GM18870 (cell line): ENCODE data around the gene IDE.

ENCODE experiments used
- ATAC-seq: cut with Tn5 transposase; IDR thresholded peaks from one replicate; pipeline ENCODE4 v1.9.1; 2021; ENCODE audit warnings: moderate library complexity; ENCODE audit not compliant: unreplicated experiment

Gene IDE

DNA sequence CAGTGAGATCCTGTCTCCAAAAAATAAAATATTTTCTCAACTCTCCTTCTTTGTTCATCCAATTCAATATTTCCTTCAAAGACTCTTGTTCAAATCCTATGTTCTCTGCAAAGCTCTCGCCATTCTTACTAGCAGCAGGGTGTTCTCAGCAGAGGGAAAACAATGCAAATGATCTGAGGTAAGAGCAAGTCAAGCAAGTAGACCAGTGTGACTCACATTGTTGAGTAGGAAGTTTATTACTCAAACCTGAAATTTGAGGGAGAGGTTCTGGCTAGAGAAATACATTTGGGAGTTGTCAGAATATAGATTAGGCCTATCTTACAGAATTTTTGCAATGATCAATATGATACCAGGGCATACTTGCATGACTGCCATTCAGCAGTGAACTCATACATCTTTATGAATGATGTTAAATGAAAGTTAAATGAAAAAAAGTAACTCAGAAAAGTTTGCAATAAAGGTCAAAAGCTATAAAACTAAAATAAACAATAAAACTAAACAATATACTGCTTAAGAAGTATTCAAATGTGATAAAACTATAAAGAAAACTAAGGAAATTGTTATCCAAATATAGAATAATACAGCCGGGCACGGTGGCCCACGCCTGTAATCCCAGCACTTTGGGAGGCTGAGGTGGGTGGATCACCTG is 5.8 kb downstream of the IDE start:
- peak; percentile 74 for ATAC-seq

DNA sequence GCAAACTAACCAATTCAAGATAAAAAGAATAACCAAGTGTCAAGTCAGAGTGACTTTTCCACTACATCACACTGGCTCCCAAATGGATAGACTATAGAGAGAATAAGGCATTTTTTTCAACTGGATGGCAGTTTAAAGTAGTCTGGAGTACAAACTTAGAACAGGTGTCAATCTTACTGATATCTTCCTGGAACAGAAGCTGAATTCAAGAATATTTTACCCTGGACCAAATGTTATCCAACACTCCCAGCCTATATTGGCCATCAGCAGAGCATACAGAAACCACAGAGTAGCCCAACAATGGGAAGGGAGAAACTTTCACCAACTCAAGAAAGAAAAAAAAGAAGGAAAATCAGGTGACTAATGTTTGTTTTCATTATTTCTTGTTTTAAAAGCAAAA is 11.5 kb downstream of the IDE start:
- ATAC-seq, result no peak

DNA sequence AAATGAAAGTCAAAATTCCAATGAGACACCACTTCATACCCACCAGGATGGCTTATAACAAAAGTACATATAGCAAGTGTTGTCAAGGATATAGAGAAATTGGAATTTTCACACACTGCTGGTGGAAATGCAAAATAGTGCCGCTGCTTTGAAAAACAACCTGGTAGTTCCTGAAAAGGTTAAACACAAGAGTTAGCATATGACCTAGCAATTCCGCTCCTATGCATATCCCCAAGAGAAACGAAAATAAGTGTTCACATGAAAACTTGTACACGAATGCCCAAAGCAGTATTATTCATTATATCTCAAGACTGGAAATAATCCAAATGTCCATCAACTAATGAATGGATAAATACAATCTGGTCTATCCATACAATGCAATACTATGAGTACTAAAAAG is 14.8 kb downstream of the IDE start:
- no peak for ATAC-seq

DNA sequence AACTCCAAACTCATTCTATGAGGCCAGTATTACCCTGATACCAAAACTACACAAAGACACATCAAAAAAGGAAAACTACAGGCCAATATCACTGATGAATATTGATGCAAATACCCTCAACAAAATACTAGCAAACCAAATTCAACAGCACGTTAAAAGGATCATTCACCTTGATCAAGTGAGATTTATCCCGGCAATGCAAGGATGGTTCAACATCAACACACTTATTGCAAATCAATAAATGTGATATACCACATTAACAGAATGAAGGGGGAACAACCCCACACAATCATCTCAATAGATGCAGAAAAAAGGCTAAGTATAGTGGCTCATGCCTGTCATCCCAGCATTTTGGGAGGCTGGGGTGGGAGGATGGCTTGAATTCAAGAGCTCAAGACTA is 19.9 kb downstream of the IDE start:
- no peak for ATAC-seq

DNA sequence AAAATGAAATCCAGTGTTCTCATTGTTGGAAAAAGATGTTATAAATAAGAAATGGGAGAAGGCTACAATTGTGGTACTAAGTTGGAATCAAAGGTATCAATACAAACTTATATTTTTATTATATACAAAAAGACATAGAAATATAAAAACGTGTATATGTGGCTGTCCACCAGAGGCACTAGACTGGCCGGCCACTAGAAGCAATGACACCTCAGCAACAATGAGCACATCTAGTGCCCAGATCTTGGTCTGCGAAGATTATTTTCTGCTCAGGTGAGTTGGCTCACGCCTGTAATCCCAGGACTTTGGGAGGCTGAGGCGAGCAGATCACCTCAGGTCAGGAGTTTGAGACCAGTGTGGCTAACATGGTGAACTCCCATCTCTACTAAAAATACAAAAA is 21.6 kb downstream of the IDE start:
- no peak for ATAC-seq

DNA sequence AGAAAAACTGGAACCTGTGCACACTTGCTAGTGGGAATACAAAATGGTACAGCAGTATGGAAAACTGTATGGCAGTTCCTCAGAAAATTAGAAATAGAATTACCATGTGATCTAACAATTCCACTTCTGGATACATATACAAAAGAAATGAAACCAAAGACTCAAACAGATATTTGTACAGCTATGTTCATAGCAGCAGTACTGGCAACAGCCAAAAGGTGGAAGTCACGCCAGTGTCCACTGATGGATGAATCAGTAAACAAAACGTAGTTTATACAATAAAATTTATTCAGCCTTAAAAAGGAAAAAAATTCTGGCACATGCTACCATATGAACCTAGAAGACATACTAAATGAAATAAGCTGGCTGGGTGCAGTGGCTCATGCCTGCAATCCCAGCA is 23.0 kb downstream of the IDE start:
- ATAC-seq, result no peak

DNA sequence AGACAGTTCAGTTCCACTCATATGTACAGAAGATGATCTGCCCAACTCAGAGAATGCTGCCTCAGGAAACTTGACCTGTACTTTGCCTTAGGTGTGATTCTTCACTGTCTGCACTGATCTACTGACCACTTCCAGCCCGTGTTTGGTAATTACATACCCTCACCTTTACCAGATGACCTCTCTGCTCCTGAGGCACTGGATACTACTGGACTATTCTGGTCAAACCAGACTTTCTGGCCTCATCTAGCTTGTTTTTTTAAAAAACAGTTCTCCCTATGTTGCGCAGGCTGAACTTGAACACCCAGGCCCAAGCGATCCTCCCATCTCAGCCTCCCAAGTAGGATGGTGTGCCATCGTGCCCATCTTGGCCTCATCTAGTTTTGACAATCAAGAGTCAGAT is 26.2 kb downstream of the IDE start:
- ATAC-seq, result no peak

DNA sequence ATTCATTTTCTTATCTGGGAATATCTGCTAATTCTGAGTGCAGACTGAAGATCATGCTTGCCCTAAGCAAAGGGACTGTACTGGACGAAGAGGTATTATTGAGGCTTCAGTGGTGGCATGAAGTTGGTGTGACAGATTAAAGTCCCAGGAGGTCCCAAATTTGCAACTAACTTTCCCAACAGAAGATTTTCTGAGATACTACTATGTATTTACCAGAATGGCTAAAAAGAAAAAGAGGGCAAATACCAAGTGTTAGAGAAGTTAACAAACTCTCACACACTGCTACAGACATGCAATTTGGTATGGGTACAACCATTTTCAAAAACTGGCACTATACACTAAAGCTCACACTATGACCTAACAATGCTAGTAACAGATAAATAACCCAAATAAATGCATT is 28.3 kb downstream of the IDE start:
- no peak for ATAC-seq

DNA sequence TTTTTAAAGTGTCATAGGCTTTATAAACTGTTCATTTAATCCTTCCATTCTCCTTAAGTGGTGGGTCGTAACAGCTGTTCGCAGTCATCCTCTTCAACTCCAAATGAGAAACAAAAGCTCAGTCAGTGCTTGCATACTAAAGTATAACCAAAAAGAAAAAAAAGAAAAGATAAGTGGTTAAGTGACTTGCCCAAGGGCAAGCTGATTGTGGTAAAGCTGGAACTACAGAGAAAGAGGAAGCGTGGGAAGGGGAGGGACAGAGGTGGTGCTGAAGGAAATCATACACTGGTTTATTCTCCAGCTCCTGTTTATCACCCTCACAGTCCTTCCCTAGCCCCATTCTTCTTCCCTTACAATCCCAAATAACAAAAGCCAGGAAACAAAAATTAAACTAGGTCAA is 29.6 kb downstream of the IDE start:
- no peak for ATAC-seq

DNA sequence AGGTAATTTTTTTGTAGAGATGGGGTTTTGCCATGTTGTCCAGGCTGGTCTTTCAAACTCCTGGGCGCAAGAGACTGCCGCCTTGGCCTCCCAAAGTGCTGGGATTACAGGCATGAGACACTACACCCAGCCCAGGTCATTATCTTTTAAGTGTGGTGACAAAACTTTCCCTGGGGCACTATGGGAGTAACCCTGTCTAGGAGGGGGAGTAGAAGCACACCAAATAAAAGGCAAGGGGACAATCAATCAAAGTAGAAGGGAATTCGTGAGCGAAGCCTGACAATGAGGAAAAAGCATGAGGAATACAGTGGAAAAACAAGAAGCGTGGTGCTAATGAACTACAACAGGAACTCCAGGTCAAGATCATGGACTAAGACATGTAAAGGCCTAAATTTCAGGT is 31.4 kb downstream of the IDE start:
- no peak for ATAC-seq

DNA sequence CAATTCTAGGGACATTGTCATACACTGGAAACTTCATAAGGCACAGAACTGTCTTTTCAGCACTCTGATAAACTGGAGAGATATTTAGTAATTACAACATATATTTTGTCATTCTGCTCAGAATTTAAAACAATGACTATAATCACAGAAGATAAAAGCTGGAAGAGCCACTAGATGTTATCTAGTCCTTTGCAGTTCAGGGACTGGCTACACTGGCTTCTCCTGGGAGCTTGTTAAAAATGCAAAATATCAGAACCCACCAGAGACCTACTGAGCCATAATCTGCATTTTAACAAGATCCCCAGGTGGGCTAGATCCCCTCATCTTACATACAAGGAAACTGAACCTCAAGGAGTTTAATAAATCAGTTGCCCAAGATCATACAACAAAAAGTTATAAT is 32.3 kb downstream of the IDE start:
- no peak for ATAC-seq

DNA sequence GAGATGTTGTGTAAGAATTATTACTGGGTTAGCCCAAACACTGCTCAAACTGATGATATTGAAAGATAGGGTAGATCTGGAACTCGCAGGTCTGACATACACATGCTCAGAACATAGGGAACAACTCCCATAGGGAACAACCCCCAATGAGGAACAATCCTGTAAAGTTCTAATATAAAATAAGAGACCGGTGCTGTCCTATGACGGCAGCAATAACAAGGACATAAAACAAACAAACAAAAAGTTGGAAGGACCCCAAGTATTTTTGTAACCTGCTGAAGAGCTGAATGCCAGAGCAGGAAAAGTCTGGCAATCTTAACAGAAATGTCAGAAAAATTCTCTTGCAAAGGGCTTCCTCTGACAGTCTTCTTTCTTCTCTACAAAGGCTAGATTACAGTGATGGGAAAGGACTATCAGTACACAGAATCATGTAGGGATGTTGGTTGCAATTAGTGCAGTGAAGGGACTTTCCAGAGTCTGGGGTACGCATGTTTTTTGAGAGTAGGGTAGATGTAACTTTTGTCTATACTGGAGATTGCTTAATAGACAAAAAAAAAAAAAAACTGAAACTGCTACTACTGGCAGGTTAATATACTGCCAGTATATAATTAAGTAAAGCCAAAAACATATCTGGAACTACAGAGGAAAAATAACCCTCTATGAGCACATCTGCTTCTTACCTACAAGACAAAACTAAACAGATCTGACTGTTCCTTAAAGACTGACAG is 35.5 kb downstream of the IDE start:
- no peak for ATAC-seq

DNA sequence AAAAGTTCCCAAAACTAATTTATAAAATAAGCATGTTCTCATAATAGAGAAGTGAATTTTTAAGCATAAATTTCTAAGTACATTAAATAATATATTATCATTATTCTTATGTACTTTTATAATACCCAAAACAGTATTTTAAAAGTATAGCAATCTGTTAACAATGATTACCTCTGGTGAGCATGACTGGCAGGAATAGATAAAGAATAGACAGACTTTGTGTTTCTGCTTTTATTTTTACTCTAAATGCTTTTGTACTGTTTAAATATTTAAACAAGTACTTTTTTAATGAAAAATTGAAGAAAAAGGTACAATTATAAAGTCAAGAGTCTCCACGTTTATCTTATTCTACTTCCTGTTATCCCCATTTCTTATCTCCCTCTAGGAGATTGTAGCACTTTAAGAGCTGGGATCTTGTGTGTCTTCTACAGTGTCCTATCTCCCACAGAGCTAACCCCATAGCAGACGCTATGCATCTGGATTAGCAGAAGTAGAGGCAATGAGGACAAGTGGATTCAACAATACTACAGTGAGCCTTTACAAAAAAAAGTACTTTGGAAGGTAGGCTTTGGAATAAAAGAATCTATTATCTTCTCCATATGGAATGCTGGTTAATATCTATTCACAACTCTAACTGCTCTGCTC is 42.9 kb downstream of the IDE start:
- no peak for ATAC-seq

DNA sequence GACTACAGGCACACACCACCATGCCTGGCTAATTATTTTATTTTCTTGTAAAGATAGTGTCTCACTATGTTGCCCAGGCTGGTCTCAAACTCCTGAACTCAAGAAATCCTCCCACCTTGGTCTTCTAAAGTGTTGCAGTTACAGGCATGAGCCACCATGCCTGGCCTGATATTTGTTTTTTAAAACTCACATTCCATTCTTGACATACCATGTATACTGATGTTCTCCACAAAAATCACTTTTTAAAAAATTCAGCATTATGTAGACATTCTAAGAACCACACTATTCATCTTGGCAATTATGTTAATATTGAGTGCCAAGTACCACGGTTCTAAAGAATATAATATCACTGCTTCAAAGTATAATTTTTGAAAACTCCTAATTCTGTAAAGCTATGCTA is 43.5 kb downstream of the IDE start:
- no peak for ATAC-seq

DNA sequence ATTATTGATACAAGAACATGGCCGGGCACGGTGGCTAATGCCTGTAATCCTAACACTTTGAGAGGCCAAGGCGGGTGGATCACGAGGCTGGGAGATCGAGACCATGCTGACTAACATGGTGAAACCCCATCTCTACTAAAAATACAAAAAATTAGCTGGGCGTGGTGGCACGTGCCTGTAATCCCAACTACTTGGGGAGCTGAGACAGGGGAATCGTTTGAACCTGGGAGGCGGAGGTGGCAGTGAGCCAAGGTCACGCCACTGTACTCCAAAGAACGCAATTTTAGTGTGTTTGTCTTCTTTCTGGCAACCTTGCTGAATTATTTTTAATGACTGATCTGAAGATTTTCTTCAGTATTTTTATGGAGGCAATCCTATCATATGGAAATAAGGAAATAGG is 46.2 kb downstream of the IDE start:
- ATAC-seq, result no peak

DNA sequence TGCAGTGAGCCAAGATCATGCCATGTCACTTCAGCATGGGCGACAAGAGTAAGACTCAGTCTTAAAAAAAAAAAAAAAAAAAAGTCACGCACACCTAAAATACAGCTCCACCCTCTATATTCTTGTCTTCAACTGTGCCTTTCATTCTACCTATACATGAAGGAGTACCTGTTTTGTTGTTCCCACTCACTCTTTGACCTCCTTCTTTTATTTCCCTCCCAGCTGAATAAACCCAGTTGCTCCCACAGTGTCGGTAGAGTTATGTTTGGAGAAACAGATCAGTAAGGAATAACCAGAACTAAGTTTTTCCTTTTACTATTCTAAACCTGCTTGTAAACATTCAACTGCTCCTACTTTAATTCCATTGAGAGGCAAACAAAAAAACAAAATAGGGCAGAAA is 50.3 kb downstream of the IDE start:
- ATAC-seq, result no peak

DNA sequence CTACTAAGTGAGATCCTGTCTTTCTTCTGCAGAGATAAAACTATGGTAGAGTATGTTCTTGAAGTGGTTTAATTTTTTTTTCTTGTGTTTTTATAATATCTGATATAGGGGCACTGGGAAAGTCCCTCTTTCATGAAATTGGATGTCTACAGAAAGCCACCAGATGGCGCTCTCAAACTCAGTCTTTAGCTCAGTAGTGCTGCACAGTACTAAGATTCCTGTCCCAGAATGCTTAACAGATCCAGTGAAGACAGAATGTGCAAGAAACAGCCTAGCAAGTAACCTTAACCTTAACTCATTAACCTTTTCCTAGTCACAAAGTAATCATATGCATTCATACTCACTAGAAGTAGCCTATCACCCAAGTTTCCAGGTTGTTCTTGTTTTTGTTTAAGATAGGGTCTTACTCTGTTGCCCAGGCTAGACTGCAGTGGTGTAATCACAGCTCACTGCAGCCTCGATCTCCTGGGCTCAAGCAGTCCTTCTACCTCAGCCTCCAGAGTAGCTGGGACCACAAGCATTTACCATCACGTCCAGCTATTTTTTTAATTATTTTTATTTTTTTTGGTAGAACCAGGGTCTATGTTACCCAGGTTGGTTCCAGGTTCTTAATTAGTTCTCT is 56.7 kb downstream of the IDE start:
- peak; percentile 70 for ATAC-seq

DNA sequence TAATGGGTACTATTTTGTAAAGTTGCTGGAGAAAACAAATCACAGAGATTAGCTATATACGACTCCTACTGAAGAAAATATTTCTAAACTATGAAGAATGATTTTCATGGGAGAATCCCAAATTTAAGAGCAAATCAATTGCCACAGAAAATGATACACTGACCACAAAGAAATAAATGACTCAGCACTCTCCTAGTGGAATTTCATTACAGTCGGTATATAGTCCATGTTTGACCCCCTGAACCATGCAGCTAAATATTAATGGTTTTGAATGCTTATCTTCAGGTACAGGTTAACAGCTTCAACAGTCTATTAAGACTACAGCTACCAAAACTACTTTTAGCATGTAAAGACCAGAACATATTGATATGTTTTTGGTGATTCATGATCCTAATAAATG is 65.0 kb downstream of the IDE start:
- ATAC-seq, result no peak

DNA sequence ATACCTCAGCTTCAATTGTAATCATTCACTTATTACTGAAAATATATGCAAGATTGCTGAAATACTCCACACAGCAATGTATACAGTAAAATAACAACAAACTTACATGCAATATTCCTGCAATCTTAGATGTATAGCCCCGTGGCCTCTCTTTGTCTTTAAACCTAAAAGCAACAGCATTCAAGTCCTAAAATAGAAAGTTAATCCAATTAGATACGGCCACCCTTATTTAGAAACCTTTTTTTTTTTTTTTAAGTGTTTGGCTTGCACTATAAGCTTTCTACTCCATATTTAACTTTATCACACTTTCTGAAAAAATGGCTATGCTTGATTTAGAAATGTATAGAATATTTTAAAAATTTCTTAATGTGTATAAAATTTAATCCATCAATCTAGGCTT is 67.6 kb downstream of the IDE start:
- no peak for ATAC-seq

DNA sequence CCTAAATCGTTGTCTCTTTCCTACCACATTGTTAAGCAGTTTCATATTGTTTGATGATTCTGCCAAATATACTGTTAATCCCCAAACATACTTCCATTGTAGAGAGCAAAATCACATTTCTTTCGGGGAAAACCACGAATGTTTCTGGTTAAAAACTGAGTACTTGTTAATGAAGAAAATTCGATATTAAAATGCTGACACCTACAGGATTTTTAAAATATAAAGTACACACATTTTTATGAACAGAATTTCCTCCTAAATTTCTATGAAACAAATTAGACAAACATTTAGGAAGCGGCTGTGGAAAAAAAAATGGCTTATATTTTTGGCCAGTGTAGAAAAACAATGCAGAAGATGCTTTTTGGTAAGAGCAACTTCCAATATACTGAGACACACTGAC is 68.8 kb downstream of the IDE start:
- no peak for ATAC-seq

DNA sequence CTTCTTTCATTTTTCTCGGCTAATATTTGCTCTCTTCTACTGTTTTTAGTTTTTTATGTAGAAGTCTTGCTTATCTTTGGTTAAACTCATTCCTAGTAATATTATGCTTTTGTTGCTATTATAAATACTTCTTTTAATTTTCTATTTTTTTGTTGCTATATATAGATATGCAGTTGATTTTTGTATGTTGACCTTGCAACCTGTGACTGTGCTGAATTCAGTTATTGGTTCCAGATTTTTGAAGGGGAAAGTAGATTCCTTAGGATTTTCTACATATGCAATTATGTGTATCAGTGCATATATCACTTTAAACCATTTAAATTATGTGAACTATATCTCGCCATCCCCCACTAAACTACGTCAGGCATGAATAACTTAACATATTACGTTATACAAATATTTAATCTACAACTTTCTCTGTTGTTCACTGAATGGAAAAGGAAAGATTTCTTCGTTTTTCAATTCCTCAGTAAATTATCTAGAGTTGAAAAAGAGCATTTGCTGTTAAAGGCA is 71.5 kb downstream of the IDE start:
- no peak for ATAC-seq

DNA sequence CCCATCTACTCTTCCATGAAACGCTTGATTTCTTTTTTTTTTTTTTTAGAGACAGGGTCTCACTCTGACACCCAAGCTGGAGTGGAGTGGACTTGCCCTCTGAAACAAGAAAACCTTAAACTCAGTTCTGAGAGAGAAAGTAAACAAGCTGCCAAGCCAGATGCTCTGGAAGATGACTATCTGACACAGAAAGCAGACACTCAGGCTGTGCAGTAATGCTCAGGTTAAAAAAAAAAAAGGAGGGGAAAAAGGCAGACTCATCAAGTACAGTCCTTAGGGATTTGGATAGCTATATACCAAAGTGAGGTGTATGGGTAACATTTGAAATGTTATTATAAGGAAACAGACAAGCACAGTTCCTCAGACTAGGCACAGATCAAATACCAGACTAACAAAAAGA is 80.5 kb downstream of the IDE start:
- no peak for ATAC-seq
